ENCODE results near the gene ARPC5L. TPM values are rescaled to one million over a fixed set of nuclear protein-coding genes. Genes with fewer than 3 reads are reported as not detected.
"Not testable (repeated sequence)": the region's sequence is repeated elsewhere in the genome, so short reads cannot be mapped to it uniquely, and the experiment has no call there.

The ARPC5L gene
- total RNA-seq, 2 donors from 2014 or later = 215 to 218 TPM

DNA sequence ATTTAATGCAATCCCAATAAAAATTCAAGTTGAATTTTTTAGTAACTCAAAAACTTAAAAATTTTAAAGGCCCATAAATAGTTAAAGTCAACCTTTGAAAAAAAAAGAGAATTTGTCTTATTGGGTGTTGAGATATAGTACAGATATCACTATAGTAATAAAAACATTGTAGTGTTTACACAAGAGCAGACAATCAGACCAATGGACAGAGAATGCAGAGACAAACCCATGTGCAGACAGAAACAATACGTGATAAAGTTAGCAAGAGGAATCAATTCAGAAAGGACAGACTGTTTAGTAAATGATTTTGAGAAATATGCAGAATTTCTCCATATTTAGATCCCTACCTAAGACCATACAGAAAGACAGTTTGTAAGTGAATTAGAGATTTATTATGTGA is 45.0 kb downstream of the ARPC5L start:
- no peak for ATAC-seq
- DNase-seq (ENCODE audit: low spot score) = no peak
- Mint-ChIP-seq H3K27me3 (no peaks in the 10 kb centered on the region), H3K36me3 (peaks cover 11% of the 10 kb centered on the region), H3K4me1 (ENCODE audit: low read depth in 2 of 2) (peaks cover 0 to 6% of the 10 kb centered on the region in 2 donors), H3K27ac (no peak overlapping the region), H3K9me3 (no peaks in the 10 kb centered on the region), H3K4me3 (no peak overlapping the region)

DNA sequence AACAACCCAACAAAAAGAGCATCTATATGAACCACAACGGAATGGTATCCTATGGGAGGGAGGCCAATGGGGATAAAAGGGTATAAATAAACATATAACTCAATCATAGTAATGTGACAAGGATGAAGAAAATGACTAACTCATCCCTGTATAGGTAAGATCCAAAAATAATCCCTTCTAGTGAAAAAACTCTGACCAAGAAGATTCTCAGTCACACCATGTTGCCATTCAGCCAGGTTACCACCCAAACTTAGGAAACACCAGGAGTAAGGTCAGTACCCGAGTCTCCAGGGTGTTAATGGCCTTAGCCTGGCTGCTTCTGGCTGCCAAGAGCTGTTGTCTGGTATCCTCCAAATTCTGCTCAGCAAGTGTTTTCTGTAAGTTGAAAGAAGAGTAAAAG is 46.2 kb downstream of the ARPC5L start:
- H3K4me1 Mint-ChIP-seq (ENCODE audit: low read depth in 2 of 2) = peaks cover 0 to 6% of the 10 kb centered on the region in 2 donors
- peaks cover 12% of the 10 kb centered on the region for H3K36me3 Mint-ChIP-seq
- no peak overlapping the region for H3K27ac Mint-ChIP-seq
- H3K9me3 Mint-ChIP-seq = no peaks in the 10 kb centered on the region
- no peaks in the 10 kb centered on the region for H3K27me3 Mint-ChIP-seq
- no peak for ATAC-seq
- no peak overlapping the region for H3K4me3 Mint-ChIP-seq
- no peak for DNase-seq (ENCODE audit: low spot score)

DNA sequence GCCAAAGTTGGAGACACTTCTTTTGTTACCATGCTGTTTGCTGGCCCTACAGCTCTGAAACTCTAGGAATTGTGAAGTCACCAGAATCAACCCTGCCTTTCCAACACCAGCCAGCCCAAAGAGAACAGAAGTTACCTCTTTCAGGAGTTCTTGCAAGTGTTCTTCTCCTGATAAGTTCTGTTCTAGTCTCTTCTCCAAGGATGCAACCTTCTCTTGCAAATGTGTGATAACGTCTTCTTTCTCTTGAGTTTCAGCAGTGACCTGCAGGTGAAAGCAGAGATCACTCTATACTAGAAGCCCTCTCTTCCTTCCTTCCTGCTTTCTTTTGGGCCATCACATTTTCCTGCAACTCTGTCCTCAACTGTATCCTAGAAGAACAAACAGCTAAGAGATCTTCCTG is 49.8 kb downstream of the ARPC5L start:
- Mint-ChIP-seq H3K36me3 (peaks cover 16% of the 10 kb centered on the region), H3K4me3 (no peak overlapping the region), H3K4me1 (ENCODE audit: low read depth in 2 of 2) (peaks cover 8 to 18% of the 10 kb centered on the region in 2 donors), H3K27ac (no peak overlapping the region), H3K27me3 (no peaks in the 10 kb centered on the region), H3K9me3 (no peaks in the 10 kb centered on the region)
- DNase-seq (ENCODE audit: low spot score) (no peak), ATAC-seq (no peak)

DNA sequence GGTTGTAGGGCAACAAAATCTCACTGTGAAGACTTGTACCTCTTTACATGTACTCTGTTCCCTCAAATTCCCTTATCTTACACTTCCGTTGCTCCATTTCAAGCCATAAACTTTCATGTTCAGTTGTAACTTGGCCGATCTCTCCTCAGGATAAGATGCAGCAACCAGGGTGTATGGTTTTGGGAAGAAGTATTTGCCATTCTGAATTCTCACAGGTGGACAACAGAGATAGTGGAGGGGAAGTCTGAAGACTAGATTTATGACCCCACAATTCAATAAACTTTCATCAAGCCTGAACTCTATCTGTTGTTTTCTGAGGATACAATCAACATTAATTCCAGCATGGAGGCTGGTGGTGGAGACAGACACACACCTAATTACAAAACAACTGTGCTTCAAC is 51.4 kb downstream of the ARPC5L start:
- ATAC-seq (no peak), DNase-seq (ENCODE audit: low spot score) (no peak)
- Mint-ChIP-seq H3K4me3 (no peak overlapping the region), H3K27ac (no peak overlapping the region), H3K27me3 (no peaks in the 10 kb centered on the region), H3K36me3 (peaks cover 16% of the 10 kb centered on the region), H3K9me3 (no peaks in the 10 kb centered on the region), H3K4me1 (ENCODE audit: low read depth in 2 of 2) (peaks cover 8 to 18% of the 10 kb centered on the region in 2 donors)

DNA sequence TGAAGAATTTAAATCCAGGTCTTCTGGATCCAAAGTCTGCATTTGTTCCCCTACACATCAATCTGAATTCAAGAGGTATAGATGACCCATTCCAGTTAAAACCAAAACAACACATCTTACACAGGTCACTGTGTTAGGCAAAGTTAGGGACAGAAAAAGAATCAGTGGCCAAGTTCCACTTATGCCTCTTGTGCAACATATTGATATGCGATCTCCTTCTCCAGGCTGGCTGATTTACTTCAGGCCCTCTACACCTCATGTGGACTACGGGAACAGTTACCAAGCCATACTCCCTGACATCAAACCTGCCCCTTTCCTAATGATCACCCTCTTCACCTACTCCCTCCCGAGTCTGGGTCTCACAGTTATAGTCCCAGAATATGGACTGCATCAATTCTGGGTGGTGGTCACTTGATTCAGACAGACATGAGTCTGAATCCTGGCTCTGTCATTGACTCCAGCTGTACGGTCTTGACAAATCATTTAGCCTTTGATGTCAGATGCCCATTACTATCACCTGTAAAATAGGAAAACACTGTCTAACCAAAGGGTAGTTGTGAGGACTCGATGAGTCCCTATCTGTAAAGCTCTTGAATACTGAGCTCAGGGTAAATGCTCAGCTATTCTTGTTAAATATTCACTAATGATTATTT is 52.9 kb downstream of the ARPC5L start:
- Mint-ChIP-seq H3K9me3 (no peaks in the 10 kb centered on the region), H3K4me1 (ENCODE audit: low read depth in 2 of 2) (peaks cover 8 to 18% of the 10 kb centered on the region in 2 donors), H3K27ac (no peak overlapping the region), H3K4me3 (no peak overlapping the region), H3K27me3 (no peaks in the 10 kb centered on the region), H3K36me3 (peaks cover 16% of the 10 kb centered on the region)
- no peak for DNase-seq (ENCODE audit: low spot score)
- ATAC-seq = no peak

DNA sequence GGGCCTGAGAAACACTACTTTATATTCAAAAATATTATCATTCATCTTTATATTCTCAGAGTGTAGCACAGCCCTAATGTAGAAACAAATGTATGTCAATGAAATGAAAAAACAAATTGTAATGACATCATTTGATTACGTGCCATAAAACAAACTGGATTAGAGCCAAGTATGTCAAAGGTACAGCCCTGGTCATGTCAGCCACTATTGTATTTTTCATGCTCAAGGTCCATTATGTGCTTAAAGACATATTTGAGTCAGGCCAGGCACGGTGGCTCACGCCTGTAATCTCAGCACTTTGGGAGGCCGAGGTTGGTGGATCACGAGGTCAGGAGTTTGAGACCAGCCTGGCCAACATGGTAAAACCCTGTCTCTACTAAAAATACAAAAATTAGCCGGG is 58.5 kb downstream of the ARPC5L start:
- H3K27me3 Mint-ChIP-seq; H3K4me1 Mint-ChIP-seq (ENCODE audit: low read depth in 2 of 2); H3K36me3 Mint-ChIP-seq; H3K9me3 Mint-ChIP-seq; H3K27ac Mint-ChIP-seq; H3K4me3 Mint-ChIP-seq; DNase-seq (ENCODE audit: low spot score); ATAC-seq: not testable (repeated sequence)

Other genes with a start within 250 kb of the ARPC5L start
- 1 to 10 TPM; 2.0 to 3.8 TPM for gene NR6A1, start 90.8 kb upstream of the ARPC5L start, total RNA-seq
- not detected for gene OLFML2A, start 85.0 kb upstream of the ARPC5L start, total RNA-seq
- gene WDR38, start 8.7 kb upstream of the ARPC5L start, total RNA-seq = not detected
- 1,000 to 10,000 TPM in 1 of 2 donors, 100 to 1,000 TPM in 1; 983 to 1,578 TPM for gene RPL35, start 173 bp upstream of the ARPC5L start, total RNA-seq
- 10 to 100 TPM; 22.1 to 22.6 TPM for gene GOLGA1, start 79.0 kb downstream of the ARPC5L start, total RNA-seq